ENCODE data around the gene PLTP.
"Not testable (repeated sequence)": the region's sequence is repeated elsewhere in the genome, so short reads cannot be mapped to it uniquely, and the experiment has no call there.

The PLTP gene

DNA sequence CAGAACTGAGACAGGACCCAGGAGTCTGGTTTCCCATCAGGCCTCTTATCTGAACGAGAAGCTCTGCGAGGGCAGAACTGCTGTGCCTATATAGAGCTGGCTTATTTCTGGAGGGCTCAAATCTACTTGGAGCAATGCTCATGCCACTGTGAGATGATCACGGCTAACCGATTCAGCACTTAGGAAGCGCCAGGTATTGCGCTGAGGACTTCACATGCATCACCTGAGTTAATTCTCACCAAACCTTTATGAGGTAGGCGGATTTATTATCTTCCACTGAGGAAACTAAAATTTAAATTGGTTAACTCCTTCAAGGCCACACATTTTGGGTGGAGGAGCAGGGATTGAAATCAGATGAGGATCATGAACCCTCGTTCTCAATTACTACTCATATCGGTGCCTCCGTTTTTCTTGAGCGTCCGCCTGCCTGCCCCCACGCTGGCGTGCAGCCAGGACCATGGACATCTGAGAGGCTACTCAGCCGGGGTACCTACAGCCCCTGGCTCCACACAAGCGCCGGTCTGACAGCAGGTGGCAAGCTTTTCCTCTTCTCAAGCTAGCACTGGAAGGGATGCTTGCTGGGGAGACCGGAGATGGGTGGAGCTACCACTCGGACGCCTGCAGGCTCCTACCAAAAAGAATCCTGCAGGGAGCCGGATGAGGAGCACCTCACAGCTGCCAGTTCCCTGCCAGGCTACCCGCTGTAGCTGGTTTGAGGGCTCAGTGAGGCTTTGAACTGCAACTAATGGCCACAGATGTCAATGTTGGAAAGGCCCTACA lies 21.5 kb upstream of the PLTP start:
- H3K27me3 Mint-ChIP-seq (ENCODE audit: low read depth), result no peaks in the 10 kb centered on the region
- TF ChIP-seq, protein P1, sequence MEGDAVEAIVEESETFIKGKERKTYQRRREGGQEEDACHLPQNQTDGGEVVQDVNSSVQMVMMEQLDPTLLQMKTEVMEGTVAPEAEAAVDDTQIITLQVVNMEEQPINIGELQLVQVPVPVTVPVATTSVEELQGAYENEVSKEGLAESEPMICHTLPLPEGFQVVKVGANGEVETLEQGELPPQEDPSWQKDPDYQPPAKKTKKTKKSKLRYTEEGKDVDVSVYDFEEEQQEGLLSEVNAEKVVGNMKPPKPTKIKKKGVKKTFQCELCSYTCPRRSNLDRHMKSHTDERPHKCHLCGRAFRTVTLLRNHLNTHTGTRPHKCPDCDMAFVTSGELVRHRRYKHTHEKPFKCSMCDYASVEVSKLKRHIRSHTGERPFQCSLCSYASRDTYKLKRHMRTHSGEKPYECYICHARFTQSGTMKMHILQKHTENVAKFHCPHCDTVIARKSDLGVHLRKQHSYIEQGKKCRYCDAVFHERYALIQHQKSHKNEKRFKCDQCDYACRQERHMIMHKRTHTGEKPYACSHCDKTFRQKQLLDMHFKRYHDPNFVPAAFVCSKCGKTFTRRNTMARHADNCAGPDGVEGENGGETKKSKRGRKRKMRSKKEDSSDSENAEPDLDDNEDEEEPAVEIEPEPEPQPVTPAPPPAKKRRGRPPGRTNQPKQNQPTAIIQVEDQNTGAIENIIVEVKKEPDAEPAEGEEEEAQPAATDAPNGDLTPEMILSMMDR (IDR thresholded peaks at IDR 0.05; ENCODE audit: unreplicated experiment in 3 of 3), result peak in 2 of 3 experiments; percentile 12 to 38
- H3K27ac Mint-ChIP-seq, result peak overlapping the region; percentile 99 to 100 (median 100)
- peaks cover 19% of the 10 kb centered on the region for H3K4me1 Mint-ChIP-seq
- peak overlapping the region; percentile 99 to 100 (median 99) for H3K4me3 Mint-ChIP-seq
- peaks cover 14% of the 10 kb centered on the region for H3K36me3 Mint-ChIP-seq (ENCODE audit: low read depth)
- no peaks in the 10 kb centered on the region for H3K9me3 Mint-ChIP-seq

DNA sequence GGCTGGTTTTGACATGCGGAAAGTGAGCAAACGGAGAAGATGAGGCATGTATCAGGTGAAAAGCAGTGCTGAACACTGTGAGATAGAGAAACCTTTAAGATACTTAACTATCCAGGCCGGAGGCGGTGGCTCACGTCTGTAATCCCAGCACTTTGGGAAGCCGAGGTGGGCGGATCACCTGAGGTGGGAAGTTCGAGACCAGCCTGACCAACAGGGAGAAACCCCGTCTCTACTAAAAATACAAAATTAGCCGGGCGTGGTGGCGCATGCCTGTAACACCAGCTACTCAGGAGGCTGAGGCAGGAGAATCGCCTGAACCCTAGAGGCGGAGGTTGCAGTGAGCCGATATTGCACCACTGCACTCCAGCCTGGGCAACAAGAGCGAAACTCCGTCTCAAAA lies 19.7 kb upstream of the PLTP start:
- not testable (repeated sequence) for H3K27me3 Mint-ChIP-seq (ENCODE audit: low read depth); H3K9me3 Mint-ChIP-seq; H3K36me3 Mint-ChIP-seq (ENCODE audit: low read depth); H3K27ac Mint-ChIP-seq
- Mint-ChIP-seq H3K4me3 (peak overlapping the region; percentile 8 to 47 (median 41)), H3K4me1 (peaks cover 11% of the 10 kb centered on the region)

DNA sequence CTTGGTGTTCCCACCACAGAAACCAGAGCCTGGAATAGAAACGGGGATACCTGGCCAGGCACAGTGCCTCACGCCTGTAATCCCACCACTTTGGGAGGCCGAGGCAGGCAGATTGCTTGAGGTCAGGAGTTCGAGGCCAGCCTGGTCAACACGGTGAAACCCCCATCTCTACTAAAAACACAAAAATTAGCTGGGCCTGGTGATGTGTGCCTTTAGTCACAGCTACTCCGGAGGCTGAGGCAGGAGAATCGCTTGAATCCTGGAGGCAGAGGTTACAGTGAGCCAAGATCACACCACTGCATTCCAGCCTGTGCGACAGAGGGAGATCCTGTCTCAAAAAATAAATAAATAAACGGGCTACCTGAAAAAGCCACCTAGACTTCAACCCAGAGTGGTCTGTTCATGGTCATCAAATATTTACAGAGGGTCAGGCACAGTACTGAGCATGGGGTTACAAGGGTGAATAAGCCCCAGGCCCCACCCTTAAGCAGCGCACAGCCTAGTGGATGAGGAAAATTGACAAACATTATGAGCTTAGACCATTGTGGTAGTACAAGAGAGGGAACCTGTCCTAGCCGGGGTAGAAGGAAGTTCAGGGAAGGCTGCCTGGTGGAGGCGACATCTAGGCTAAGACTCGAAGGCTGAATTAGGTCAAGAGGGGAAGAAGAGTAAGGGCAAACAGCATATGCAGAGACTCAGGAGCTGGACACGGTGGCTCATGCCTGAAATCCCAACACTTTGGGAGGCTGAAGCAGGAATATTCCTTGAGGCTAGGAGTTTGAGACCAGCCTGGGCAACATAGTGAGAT lies 15.3 kb upstream of the PLTP start:
- H3K27ac Mint-ChIP-seq, result peak overlapping the region in 2 of 3 experiments; percentile 26 to 41
- TF ChIP-seq, protein P1 (IDR thresholded peaks at IDR 0.05; ENCODE audit: unreplicated experiment in 3 of 3), result no peak
- H3K36me3 Mint-ChIP-seq (ENCODE audit: low read depth), result no peaks in the 10 kb centered on the region
- H3K4me3 Mint-ChIP-seq, result no peak overlapping the region
- no peaks in the 10 kb centered on the region for H3K9me3 Mint-ChIP-seq
- peaks cover 22% of the 10 kb centered on the region for H3K4me1 Mint-ChIP-seq
- H3K27me3 Mint-ChIP-seq (ENCODE audit: low read depth), result no peaks in the 10 kb centered on the region

DNA sequence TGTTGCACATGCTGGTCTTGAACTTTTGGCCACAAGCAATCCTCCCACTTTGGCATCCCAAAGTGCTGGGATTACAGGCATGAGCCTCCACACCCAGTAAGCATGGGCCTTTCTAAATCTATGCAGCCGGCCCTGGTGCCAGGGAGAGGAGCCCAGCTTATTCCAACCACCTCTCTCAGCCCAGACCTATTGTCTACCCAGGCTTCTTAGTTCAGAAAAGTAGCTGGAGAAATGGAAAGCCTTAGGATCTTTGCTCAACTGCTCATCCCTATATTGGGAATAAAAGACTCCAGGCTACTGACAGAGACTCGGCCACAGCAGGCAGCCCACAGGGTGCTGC lies 14.7 kb upstream of the PLTP start:
- TF ChIP-seq, protein P1 (IDR thresholded peaks at IDR 0.05; ENCODE audit: unreplicated experiment in 3 of 3), result no peak
- Mint-ChIP-seq H3K4me3 (no peak overlapping the region), H3K4me1 (peaks cover 25% of the 10 kb centered on the region), H3K36me3 (ENCODE audit: low read depth) (no peaks in the 10 kb centered on the region), H3K27me3 (ENCODE audit: low read depth) (no peaks in the 10 kb centered on the region), H3K9me3 (no peaks in the 10 kb centered on the region), H3K27ac (peak overlapping the region in 2 of 3 experiments; percentile 26 to 41)

DNA sequence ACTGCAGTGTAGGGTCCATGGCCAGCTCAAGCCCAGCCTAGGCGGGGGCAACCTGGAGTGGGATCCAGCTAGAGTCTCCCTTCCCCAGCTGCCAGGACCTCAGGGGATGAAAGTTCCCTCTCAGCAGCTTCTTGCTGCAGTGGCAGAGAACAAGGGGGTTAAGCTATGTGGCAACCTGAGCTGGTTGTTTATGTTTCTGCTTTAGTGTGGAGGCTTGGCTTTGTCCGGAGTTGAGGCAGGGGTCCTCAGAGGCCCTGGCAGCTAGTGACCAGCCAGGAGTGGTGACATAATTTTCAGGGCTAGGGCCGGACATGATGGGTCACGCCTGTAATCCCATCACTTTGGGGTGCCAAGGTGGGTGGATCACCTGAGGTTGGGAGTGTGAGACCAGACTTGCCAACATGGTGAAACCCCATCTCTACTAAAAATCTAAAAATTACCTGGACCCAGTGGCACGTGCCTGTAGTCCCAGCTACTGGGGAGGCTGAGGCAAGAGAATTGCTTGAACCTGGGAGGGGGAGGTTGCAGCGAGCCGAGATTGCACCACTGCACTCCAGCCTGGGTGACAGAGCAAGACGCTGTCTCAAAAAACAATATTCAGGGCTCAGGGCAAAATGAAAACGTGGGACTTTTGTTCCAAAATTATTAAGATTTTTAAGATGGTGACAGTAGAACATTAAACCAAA lies 14.0 kb upstream of the PLTP start:
- TF ChIP-seq, protein P1 (IDR thresholded peaks at IDR 0.05; ENCODE audit: unreplicated experiment in 3 of 3), result no peak
- Mint-ChIP-seq H3K36me3 (ENCODE audit: low read depth) (no peaks in the 10 kb centered on the region), H3K27me3 (ENCODE audit: low read depth) (no peaks in the 10 kb centered on the region), H3K9me3 (no peaks in the 10 kb centered on the region), H3K27ac (peak overlapping the region; percentile 93 to 97 (median 96)), H3K4me1 (peaks cover 33% of the 10 kb centered on the region), H3K4me3 (peak overlapping the region in 1 of 3 experiments; percentile 12)

Measured in nephron (organoid).